HG03108 (cell line): ENCODE results near the gene SERPINB12.

Experiments
- ATAC-seq: cut with Tn5 transposase; IDR thresholded peaks from one replicate; pipeline ENCODE4 v1.9.1; 2021; ENCODE audit warnings: moderate library complexity; ENCODE audit not compliant: unreplicated experiment

The SERPINB12 gene

DNA sequence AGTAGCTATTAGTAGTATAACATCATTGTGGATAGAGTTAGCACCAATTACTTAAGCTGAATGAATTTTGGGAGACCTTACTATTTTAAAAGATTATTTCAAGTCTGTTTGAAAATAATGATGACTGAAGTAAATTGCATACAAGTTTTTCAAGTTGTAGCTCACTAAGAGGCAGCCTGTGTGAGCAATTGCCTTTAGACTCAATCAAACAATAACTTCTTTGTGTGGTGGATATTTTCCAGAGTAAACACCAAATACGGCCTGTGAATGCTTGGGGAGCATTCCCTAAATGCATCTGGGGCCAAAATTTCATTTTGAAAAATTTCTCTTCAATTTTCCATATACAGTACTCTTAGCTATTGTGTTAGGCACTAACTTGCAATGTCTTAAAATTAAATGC lies 7.9 kb downstream of the SERPINB12 start:
- ATAC-seq: no peak

GRCh38 chr18:63551769-63552168 lies 9.6 kb downstream of the SERPINB12 start:
- ATAC-seq: no peak

DNA sequence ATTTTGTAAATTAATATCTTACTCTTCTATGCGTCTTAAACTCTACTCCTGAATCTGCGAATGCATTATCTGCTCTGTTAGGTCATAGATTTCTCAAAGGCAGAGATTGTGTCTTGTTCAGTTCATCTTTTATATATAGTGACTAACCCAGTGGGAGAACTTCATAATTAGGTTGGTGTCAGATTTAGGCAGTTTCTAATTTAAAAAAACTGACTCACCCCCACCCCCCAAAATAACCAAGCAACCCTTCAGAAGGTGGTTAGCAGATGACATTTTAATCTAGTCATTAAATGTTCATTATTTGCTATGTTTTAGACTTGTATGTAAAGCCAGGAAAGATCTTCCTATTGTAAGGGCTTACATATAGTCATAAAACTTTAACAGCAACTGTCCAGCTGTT lies 10.4 kb downstream of the SERPINB12 start:
- no peak for ATAC-seq

DNA sequence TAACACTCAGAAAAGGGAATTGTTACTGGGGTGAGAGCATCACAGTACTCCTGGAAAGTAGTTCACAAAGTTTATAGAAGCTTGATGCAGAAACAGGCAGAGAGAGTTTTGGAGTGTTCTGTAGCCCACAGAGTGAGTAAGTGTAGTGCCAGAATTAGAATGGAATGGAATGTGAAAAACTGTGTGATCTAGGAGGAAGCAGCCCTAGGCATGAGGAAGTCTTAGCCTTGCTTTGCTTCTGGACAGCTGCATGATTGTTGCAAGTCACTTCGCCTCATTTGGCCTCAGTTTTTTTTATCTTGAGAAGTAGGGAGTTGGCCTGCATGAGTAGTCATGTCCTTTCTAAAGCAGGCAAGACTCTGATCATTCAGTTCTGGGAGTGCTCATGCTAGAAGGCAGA lies 10.9 kb downstream of the SERPINB12 start:
- no peak for ATAC-seq

DNA sequence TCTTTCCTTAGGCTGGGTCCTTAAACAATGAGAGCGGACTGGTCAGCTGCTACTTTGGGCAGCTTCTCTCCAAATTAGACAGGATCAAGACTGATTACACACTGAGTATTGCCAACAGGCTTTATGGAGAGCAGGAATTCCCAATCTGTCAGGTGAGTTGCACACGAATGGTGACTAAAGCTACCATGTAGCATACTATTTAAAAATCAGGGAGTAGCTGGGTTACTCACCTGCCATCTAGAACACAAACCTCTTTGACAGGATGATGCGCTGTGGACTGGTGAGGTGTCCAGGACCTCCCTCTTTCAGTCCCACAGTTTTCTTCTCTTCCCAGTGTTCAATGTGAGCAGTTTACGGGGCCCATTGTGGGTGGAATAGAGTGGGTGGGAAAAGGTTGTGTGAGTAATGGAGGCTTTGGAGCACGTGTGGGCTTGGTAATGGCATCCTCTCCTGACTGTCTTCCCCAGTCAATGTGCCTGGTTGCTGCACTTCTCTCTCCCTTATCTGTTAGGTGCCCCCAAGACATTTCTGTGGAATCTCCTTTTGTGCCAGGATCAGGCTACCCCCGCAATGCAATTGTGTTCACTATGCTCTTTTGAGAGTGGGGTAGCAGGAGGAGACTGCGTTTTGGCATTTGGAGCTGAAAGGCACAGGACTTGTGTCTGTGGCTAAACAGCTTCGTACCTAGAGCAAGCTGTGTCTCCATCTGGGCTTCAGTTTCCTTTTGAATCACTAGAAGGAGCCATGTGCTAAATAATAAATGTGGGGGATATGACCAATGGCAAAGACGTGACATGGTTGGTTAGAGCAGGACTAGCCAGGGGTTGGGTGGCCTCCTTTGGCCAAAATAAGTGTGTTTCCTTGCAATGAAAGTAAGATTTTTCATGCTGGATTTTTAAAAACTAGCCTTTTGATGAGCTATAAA lies 17.7 kb downstream of the SERPINB12 start:
- ATAC-seq: no peak

DNA sequence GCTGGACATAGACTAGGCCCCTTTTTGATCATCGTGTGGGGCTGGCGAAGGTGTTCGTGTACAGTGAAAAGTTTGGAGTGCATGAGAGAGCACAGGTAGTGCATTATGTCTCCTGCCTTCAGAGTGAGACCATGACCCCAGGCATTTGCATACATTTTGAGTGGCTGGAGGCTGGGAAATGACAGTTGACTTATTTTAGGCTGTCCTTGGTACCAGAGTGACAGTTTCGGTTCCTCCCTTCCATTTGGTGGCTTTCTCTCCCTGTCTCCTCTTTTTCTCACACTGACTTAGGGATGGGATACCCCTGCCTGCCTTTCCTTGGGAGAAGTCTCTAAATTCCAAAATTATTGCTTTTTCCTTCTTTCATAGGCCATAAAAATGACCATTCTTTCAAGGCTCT lies 20.1 kb downstream of the SERPINB12 start:
- peak; percentile 74 for ATAC-seq

GRCh38 chr18:63564021-63564420 lies 21.9 kb downstream of the SERPINB12 start:
- ATAC-seq: no peak

DNA sequence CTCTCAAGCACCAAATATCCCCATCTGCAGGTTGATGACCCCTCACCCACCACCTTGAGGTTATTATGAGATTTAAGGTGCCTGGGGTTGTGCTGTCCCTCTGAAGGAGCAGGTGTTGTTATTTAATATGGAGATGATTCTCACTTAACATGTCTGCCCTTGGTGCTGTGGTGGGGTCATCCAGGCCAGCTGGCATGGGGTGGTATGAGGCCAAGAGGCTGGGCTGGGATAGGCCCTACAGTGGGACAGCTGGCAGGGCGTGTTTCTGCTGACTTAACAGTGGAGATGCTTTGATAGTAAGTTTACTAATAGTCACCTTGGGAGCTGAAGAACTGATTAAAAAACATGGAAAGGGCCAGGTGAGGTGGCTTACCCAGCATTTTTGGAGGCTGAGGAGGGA lies 22.4 kb downstream of the SERPINB12 start:
- ATAC-seq: no peak

GRCh38 chr18:63567276-63567675 lies 25.1 kb downstream of the SERPINB12 start:
- ATAC-seq: no peak

DNA sequence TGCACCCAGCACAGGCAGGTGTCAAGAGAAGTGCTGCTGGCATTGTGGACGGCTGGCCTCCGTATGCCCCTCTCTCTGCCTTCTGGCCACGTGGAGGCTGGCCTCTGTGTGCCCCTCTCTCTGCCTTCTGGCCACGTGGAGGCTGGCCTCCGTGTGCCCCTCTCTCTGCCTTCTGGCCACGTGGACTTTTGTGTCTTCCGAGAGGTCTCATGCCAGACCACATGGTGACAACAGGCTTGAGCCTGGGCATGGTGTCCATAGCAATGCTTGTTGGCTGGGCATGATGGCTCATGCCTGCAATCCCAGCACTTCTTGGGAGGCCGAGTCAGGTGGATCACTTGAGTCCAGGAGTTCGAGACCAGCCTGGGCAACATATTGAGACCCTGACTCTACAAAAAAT lies 25.7 kb downstream of the SERPINB12 start:
- ATAC-seq: no peak

DNA sequence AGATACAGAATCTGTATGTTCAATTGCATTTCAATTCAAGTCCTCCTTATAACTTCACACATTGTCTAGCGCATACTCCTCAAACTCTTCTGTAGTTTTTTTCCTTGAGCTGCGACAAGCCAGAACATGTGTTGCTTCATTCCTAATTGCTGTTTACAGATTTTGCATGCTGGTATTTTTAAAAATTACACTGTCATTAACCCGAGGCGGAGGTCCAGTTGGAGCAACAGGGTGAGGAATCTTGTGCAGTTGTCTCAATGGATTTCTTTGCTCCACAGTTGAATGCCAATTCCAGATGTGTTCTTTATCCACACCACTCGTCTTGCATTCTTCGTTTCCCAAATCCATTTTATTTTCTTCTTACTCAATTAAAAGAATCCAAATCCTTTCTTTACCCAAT lies 28.6 kb downstream of the SERPINB12 start:
- ATAC-seq: no peak

DNA sequence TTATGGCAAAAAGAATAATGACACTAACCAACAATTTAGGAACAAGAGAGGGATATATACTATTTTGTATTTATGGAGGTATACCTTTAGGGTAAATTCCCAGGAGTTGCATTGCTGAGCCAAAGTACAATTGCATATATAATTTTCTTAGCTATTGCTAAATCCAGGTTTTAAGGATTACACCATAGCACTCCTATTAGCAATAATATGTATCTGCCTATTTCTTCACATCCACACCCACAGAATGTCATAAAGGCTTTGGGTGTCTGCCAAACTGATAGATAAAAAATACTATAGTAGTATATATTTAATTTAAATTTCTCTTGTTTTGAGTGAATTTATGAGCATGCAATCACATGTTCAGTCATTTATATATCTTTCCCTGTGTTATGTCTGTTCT lies 33.5 kb downstream of the SERPINB12 start:
- ATAC-seq: no peak

DNA sequence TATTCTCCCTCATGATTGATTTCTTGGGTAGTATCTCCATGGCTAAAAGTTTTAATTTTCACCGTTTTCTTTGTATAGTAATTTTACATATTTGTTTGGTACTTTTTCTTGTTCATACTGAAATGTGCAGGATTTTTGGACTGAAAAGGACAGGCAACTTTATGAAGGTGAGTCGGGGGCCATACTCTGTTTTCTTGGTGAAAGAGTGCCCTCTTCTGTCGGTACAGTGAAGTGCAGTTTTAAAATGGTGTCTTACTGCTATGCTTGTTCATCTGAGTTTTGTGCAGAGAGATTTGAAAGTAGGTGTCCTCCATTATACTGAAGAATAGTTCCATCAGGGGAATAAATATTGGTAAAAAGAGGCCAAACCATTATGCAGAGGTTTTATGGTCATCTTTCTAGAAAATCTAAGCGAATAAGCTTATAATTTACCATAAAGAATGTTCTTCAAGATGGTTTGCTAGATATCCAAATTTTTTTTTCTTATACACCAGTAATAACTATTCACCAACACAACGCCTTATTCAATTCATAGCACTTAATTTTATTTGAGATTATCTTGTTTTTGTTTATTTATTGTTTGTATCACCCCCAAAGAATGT lies 36.3 kb downstream of the SERPINB12 start:
- no peak for ATAC-seq

DNA sequence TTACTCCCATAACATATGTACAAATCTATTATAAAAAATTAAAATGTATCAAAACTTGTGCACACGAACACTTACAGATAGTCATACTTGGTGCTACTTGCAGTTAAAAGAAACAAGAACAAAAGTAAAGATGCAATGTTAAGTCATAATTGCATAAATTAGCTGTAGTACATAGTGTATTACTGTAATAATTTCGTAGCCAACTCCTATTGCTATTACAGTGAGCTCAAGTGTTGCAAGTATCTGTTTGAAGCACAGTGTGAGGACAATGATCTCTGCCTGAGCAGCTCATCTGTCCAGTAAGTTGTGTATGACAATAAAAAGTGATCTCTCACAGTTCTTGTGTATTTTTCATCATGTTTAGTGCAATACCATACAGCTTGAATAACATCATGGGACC lies 37.4 kb downstream of the SERPINB12 start:
- ATAC-seq: no peak

GRCh38 chr18:63585988-63586387 lies 43.8 kb downstream of the SERPINB12 start:
- no peak for ATAC-seq

DNA sequence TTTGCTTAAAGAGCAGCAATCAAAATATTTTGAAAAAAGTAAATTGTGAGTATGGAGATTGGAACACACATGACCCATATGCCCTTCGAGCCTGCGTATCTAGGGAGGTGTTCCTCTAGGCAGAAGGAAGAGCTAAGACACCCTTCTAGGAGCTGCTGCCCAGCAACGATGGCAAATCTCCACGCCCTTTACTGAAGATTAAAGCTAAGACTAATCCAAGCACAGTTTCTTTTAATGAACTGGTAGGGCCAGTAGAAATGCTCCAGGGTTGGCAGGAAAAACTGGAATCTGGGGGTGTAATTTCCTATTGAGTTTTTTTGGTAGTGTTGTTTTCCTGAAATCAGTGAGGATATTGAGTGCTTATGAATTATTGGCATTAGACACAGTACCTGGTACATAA lies 44.3 kb downstream of the SERPINB12 start:
- no peak for ATAC-seq

GRCh38 chr18:63586966-63587365 lies 44.8 kb downstream of the SERPINB12 start, which contains the start of gene SERPINB13:
Gene SERPINB13 (plus strand): TSS chr18:63587343. CDS start chr18:63588668, 1,325 bp downstream.
- no peak for ATAC-seq

DNA sequence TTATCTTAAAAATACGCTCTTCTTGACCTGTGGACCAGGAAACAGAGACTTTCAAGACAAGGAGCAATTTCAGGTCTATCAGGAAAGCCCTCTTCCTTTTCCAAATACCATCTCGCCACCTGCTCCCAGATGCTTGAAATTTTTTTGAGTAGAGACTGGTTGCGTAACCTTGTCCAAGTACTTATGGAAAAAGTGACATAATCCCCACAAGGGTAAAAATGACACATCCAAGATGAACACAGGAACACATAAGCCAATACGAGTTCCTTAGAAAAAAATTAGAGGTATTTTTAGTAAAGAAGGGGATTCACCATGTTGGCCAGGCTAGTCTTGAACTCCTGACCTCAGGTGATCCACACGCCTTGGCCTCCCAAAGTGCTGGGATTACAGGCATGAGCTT lies 46.7 kb downstream of the SERPINB12 start:
- ATAC-seq: no peak

DNA sequence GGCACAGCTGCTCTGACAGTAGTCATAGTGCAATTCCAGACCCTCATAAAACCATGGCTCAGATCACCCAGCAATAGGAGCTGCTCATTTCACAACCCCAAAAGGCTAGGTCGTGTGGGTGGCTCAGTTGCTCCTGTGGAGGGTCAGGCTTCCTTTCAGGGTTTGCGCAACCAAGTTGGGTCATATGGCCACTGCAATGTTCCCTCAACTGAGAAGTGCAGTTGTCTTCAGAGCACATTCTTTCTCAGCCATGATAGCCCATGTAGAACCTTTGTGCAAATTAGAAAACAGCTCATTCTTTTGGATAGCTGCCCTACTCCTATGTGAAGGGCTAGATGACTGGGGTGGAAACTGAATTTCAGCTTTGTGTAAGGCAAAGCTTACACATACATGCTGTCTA lies 48.2 kb downstream of the SERPINB12 start:
- no peak for ATAC-seq

GRCh38 chr18:63590966-63591695 lies 49.0 kb downstream of the SERPINB12 start:
- no peak for ATAC-seq

- ATAC-seq: no peak
Observed at GRCh38 chr18:63591725-63592124, 49.6 kb downstream of the SERPINB12 start.

DNA sequence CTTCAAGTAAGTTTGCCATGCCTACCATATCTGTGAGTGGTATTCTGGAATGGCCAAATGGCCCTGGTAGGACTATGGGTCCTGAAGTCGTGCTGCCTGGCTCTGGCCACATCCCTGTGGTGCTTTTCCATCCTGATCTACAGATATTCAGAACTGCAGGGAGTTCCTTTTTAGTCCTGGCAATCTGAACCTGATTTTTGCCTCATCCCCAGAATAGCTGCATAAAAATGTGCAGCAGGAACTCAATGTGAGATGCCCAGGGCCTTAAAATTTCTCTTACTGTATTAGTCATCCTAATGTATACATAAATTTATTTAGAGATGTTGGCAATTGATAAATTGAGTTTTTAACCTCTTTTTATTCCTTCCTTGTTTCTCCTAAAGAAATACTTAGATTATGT lies 50.3 kb downstream of the SERPINB12 start:
- no peak for ATAC-seq
